ENCODE data around the gene TTYH2.

TTYH2 gene

DNA sequence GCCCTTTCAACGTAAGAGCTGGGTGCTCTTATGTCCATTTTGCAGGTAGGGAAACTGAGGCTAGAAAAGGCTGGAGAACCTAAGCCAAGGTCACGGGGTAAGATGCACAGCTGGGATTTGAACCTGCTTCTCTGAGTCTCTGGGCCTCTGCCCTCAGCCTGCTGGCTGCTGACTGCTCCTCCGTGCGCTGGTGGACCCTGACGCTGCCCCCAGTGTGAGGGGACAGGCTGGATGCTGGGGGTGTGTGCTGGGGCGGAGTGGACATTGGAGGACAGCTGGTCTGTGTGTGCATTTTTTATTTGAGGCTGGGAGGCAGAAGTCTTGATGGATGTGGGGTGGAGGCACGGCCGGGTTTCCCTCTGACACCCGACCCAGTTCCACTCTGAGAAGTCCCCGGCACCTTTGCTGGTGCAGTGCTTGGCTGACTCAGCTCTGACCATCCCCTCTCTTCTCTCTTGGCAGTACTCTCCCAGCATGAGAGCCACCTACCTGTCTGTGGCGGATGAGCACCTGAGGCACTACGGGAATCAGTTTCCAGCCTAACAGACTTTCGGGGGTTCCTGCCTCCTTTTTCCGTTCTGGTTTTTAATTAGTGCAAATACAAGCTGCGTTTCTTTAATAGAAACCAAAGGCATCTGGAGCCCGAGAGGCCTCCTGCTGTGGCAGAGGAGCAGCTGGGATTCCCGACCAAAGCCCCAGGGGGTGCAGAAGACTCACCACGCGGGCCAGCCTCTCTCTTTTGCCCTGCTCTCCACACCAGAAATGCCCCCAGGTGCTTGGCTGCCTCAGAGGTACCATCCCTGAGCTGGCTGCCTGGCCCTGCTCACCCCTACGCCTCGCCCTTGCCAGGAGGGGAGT, 46.5 kb downstream of the TTYH2 start:
- TF ChIP-seq CREB1 (IDR thresholded peaks at IDR 0.05; ENCODE audit: low read depth): no peak
- no peak for TF ChIP-seq YY1 (IDR thresholded peaks at IDR 0.05; ENCODE audit: low read depth)
- no peak for TF ChIP-seq EP300 (IDR thresholded peaks at IDR 0.05; ENCODE audit: borderline replicate concordance)
- no peak for TF ChIP-seq RAD21 (IDR thresholded peaks at IDR 0.05; ENCODE audit: low read depth)
- TF ChIP-seq NFIC (IDR thresholded peaks at IDR 0.05): no peak
- TF ChIP-seq, protein P1, sequence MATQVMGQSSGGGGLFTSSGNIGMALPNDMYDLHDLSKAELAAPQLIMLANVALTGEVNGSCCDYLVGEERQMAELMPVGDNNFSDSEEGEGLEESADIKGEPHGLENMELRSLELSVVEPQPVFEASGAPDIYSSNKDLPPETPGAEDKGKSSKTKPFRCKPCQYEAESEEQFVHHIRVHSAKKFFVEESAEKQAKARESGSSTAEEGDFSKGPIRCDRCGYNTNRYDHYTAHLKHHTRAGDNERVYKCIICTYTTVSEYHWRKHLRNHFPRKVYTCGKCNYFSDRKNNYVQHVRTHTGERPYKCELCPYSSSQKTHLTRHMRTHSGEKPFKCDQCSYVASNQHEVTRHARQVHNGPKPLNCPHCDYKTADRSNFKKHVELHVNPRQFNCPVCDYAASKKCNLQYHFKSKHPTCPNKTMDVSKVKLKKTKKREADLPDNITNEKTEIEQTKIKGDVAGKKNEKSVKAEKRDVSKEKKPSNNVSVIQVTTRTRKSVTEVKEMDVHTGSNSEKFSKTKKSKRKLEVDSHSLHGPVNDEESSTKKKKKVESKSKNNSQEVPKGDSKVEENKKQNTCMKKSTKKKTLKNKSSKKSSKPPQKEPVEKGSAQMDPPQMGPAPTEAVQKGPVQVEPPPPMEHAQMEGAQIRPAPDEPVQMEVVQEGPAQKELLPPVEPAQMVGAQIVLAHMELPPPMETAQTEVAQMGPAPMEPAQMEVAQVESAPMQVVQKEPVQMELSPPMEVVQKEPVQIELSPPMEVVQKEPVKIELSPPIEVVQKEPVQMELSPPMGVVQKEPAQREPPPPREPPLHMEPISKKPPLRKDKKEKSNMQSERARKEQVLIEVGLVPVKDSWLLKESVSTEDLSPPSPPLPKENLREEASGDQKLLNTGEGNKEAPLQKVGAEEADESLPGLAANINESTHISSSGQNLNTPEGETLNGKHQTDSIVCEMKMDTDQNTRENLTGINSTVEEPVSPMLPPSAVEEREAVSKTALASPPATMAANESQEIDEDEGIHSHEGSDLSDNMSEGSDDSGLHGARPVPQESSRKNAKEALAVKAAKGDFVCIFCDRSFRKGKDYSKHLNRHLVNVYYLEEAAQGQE (IDR thresholded peaks at IDR 0.05; ENCODE audit: low read depth): no peak
- TF ChIP-seq MAX (IDR thresholded peaks at IDR 0.05): no peak

- TF ChIP-seq MAX (IDR thresholded peaks at IDR 0.05) (no peak), CREB1 (IDR thresholded peaks at IDR 0.05; ENCODE audit: low read depth) (no peak), USF1 (IDR thresholded peaks at IDR 0.05) (no peak), EP300 (IDR thresholded peaks at IDR 0.05; ENCODE audit: borderline replicate concordance) (no peak), NFIC (IDR thresholded peaks at IDR 0.05) (no peak), RAD21 (IDR thresholded peaks at IDR 0.05; ENCODE audit: low read depth) (no peak), EGR1 (IDR thresholded peaks at IDR 0.05) (no peak), CEBPB (IDR thresholded peaks at IDR 0.05) (no peak), TCF12 (IDR thresholded peaks at IDR 0.05; ENCODE audit: low read depth) (no peak), TAF1 (IDR thresholded peaks at IDR 0.05; ENCODE audit: low read depth) (no peak), ZBTB7A (IDR thresholded peaks at IDR 0.05; ENCODE audit: low read depth) (no peak)
- TF ChIP-seq, protein P1 (IDR thresholded peaks at IDR 0.05; ENCODE audit: low read depth): no peak
Measured at GRCh38 chr17:74260525-74260850, 47.1 kb downstream of the TTYH2 start.

DNA sequence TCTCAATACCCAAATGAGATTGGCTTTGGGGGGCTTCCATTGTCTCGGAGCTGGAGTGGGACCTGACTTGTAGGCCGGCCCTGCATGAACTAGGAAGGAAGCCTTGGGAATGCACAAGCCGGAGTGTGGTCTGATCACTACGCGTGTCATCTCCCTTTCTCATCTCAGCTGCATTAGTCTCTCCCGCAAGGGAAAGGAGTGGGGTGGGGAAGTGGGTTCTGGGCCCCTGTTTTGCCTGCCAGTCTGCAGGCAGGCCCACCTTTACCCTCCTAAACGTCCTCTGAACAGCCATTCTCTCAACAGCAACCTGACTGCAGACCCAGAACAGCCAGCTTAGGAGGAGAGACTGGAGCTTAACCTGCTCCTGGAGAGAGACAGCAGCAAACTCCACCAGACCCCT, 49.2 kb downstream of the TTYH2 start:
- TF ChIP-seq USF1 (IDR thresholded peaks at IDR 0.05): no peak
- no peak for TF ChIP-seq ZBTB7A (IDR thresholded peaks at IDR 0.05; ENCODE audit: low read depth)
- no peak for TF ChIP-seq TAF1 (IDR thresholded peaks at IDR 0.05; ENCODE audit: low read depth)
- TF ChIP-seq TCF12 (IDR thresholded peaks at IDR 0.05; ENCODE audit: low read depth): no peak
- TF ChIP-seq CEBPB (IDR thresholded peaks at IDR 0.05): no peak
- TF ChIP-seq MAX (IDR thresholded peaks at IDR 0.05): no peak
- no peak for TF ChIP-seq TEAD4 (IDR thresholded peaks at IDR 0.05)
- TF ChIP-seq CREB1 (IDR thresholded peaks at IDR 0.05; ENCODE audit: low read depth): no peak
- TF ChIP-seq YY1 (IDR thresholded peaks at IDR 0.05; ENCODE audit: low read depth): no peak
- TF ChIP-seq EP300 (IDR thresholded peaks at IDR 0.05; ENCODE audit: borderline replicate concordance): no peak
- TF ChIP-seq FOXM1 (IDR thresholded peaks at IDR 0.05; ENCODE audit: borderline replicate concordance, low read depth): no peak
- TF ChIP-seq, protein P1 (IDR thresholded peaks at IDR 0.05; ENCODE audit: low read depth): no peak
- TF ChIP-seq RAD21 (IDR thresholded peaks at IDR 0.05; ENCODE audit: low read depth): no peak
- TF ChIP-seq EGR1 (IDR thresholded peaks at IDR 0.05): no peak
- no peak for TF ChIP-seq NFIC (IDR thresholded peaks at IDR 0.05)

GRCh38 chr17:74267579-74267978, 54.2 kb downstream of the TTYH2 start:
- TF ChIP-seq YY1 (IDR thresholded peaks at IDR 0.05; ENCODE audit: low read depth) (no peak), FOXM1 (IDR thresholded peaks at IDR 0.05; ENCODE audit: borderline replicate concordance, low read depth) (no peak), USF1 (IDR thresholded peaks at IDR 0.05) (no peak), NFIC (IDR thresholded peaks at IDR 0.05) (no peak), CEBPB (IDR thresholded peaks at IDR 0.05) (no peak), RAD21 (IDR thresholded peaks at IDR 0.05; ENCODE audit: low read depth) (no peak), CREB1 (IDR thresholded peaks at IDR 0.05; ENCODE audit: low read depth) (no peak), TCF12 (IDR thresholded peaks at IDR 0.05; ENCODE audit: low read depth) (no peak)
- TF ChIP-seq, protein P1 (IDR thresholded peaks at IDR 0.05; ENCODE audit: low read depth): no peak
